OCI-LY3 (cell line): ENCODE measurements around the gene NDFIP2.

ENCODE experiments used
- H2AFZ ChIP-seq: fragments of 200-600, 300-600 bp; shearing (Covaris generic); 2 replicates; pipeline ENCODE4 v1.6.0; 2014; ENCODE audit warnings: antibody characterized with exemption, low read depth, low read length
- H3K27ac ChIP-seq: fragments of 200-600, 300-600 bp; sonication (generic); 2 replicates; pipeline ENCODE4 v1.5.1; 2014; ENCODE audit warnings: mild to moderate bottlenecking, low read length, moderate library complexity, mixed read lengths
- H3K27me3 ChIP-seq: fragments of 200-600, 300-600 bp; sonication (generic); 2 replicates; pipeline ENCODE4 v1.6.1; 2014; ENCODE audit warnings: low read depth, low read length, mixed read lengths
- H3K36me3 ChIP-seq: fragments of 200-600, 300-600 bp; sonication (generic); replicated peaks from 2 replicates; pipeline ENCODE3; 2014; ENCODE audit warnings: low read depth, low read length, mixed read lengths
- H3K4me1 ChIP-seq: fragments of 300-600, 200-600 bp; sonication (generic); 2 replicates; pipeline ENCODE4 v1.6.1; 2014; ENCODE audit warnings: low read length, mixed read lengths
- H3K4me2 ChIP-seq: fragments of 200-600, 300-600 bp; sonication (generic); 2 replicates; pipeline ENCODE4 v1.6.1; 2014; ENCODE audit warnings: low read length, mixed read lengths
- H3K4me3 ChIP-seq: fragments of 300-600, 200-600 bp; sonication (generic); 2 replicates; pipeline ENCODE4 v1.5.1; 2014; ENCODE audit warnings: antibody characterized with exemption, mild to moderate bottlenecking, low read length, moderate library complexity
- H3K79me2 ChIP-seq: fragments of 300-600, 200-600 bp; shearing (Covaris generic); 2 replicates; pipeline ENCODE4 v1.6.1; 2014; ENCODE audit warnings: mild to moderate bottlenecking, low read length, mixed read lengths
- H3K9ac ChIP-seq: fragments of 300-600, 200-600 bp; shearing (Covaris generic); 2 replicates; pipeline ENCODE4 v1.6.0; 2014; ENCODE audit warnings: mild to moderate bottlenecking, low read length, moderate library complexity
- H3K9me3 ChIP-seq: fragments of 200-600, 300-600 bp; shearing (Covaris generic); 2 replicates; pipeline ENCODE4 v1.6.1; 2014; ENCODE audit warnings: low read length, mixed read lengths; ENCODE audit not compliant: insufficient read depth
- H4K20me1 ChIP-seq: fragments of 200-600, 300-600 bp; sonication (generic); 2 replicates; pipeline ENCODE4 v1.6.1; 2016; ENCODE audit warnings: low read length, mixed read lengths; ENCODE audit not compliant: insufficient read depth
- CTCF ChIP-seq: fragments of 200-600, 300-600 bp; sonication (generic); IDR thresholded peaks from 2 replicates; pipeline ENCODE4 v1.5.1; 2014; ENCODE audit warnings: antibody characterized with exemption, low read length, low read depth
- EZH2phosphoT487 ChIP-seq: fragments of 200-600 bp; shearing (Covaris generic); IDR thresholded peaks from 2 replicates; pipeline ENCODE4 v1.6.1; 2018; ENCODE audit warnings: antibody characterized with exemption, mixed run types, low read depth

NDFIP2 gene

GRCh38 chr13:79529817-79530216 is 48.9 kb downstream of the NDFIP2 start:
- no peak overlapping the region for H3K4me2 ChIP-seq
- H3K4me3 ChIP-seq, result no peak overlapping the region
- H3K36me3 ChIP-seq, result no peaks in the 10 kb centered on the region
- no peak overlapping the region for H3K27ac ChIP-seq
- H3K9me3 ChIP-seq, result no peaks in the 10 kb centered on the region
- H3K79me2 ChIP-seq, result no peaks in the 10 kb centered on the region
- H3K9ac ChIP-seq, result no peak overlapping the region
- TF ChIP-seq EZH2phosphoT487, result no peak
- TF ChIP-seq CTCF, result no peak
- H3K4me1 ChIP-seq, result peaks cover 8% of the 10 kb centered on the region
- no peak overlapping the region for H2AFZ ChIP-seq
- no peaks in the 10 kb centered on the region for H4K20me1 ChIP-seq
- no peaks in the 10 kb centered on the region for H3K27me3 ChIP-seq

DNA sequence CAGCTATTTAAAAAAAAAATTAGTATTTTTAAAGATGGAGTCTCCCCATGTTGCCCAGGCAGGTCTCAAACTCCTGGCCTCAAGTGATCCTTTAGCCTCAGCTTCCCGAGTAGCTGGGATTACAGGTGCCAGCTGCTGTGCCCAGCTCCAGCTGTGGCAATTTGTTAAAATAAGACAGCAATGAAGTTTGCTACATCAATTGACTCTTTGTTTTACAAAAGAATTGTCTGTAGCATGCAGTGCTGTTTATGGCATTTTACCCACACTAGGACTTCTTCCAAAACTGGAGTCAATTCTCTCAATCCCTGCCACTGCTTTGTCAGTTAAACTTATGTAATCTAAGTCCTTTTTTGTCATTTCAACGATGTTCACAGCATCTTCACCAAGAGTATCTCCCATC is 49.3 kb downstream of the NDFIP2 start:
- Histone ChIP-seq H3K79me2 (no peaks in the 10 kb centered on the region), H3K27me3 (no peaks in the 10 kb centered on the region), H3K4me2 (no peak overlapping the region), H3K4me1 (peaks cover 3% of the 10 kb centered on the region), H3K9me3 (no peaks in the 10 kb centered on the region), H2AFZ (no peak overlapping the region), H3K4me3 (no peak overlapping the region), H3K36me3 (no peaks in the 10 kb centered on the region), H4K20me1 (no peaks in the 10 kb centered on the region), H3K27ac (no peak overlapping the region), H3K9ac (no peak overlapping the region)
- TF ChIP-seq EZH2phosphoT487 (no peak), CTCF (no peak)

DNA sequence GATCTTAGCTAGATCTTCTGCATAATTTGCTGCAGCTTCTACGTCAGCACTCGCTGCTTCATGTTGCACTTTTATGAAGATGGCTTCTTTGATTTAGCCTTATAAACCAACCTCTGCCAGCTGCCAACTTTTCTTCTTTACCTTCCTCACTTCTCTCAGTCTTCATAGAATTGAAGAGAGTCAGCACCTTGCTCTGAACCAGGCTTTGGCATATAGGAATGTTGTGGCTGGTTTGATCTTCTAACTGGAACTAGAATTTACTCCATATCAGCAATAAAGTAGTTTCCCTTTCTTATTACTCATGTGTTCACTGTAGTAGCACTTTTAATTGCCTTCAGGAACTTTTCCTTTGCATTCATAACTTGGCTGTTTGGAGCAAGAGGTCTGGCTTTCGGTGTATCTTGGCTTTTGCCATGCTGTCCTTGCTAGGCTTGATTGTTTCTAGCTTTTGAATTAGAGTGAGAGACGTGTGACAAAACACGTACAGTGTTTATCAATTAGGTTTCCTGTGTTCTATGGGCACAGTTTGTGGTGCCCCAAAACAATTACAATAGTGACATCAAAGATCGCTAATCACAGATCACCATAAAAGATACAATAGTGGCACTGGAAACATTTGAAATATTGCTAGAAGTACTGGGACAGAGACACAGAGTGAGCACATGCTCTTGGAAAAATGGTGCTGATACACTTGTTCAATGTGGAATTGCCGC is 50.7 kb downstream of the NDFIP2 start:
- no peak overlapping the region for H2AFZ ChIP-seq
- no peak overlapping the region for H3K27ac ChIP-seq
- no peaks in the 10 kb centered on the region for H3K36me3 ChIP-seq
- no peaks in the 10 kb centered on the region for H3K79me2 ChIP-seq
- H3K4me1 ChIP-seq, result peaks cover 4% of the 10 kb centered on the region; the same call in 1 of the 2 replicates
- H3K4me2 ChIP-seq, result no peak overlapping the region
- no peak overlapping the region for H3K4me3 ChIP-seq
- no peaks in the 10 kb centered on the region for H4K20me1 ChIP-seq
- no peaks in the 10 kb centered on the region for H3K27me3 ChIP-seq
- no peak for TF ChIP-seq EZH2phosphoT487
- TF ChIP-seq CTCF, result no peak
- H3K9me3 ChIP-seq, result no peaks in the 10 kb centered on the region
- H3K9ac ChIP-seq, result no peak overlapping the region

GRCh38 chr13:79532576-79532975 is 51.6 kb downstream of the NDFIP2 start:
- no peaks in the 10 kb centered on the region for H3K36me3 ChIP-seq
- TF ChIP-seq EZH2phosphoT487 (no peak), CTCF (no peak)
- no peaks in the 10 kb centered on the region for H3K27me3 ChIP-seq
- H3K9me3 ChIP-seq, result no peaks in the 10 kb centered on the region
- no peak overlapping the region for H3K27ac ChIP-seq
- H3K79me2 ChIP-seq, result no peaks in the 10 kb centered on the region
- no peaks in the 10 kb centered on the region for H4K20me1 ChIP-seq
- no peak overlapping the region for H3K4me3 ChIP-seq
- no peak overlapping the region for H3K4me2 ChIP-seq
- peaks cover 4% of the 10 kb centered on the region; the same call in 1 of the 2 replicates for H3K4me1 ChIP-seq
- H3K9ac ChIP-seq, result no peak overlapping the region
- H2AFZ ChIP-seq, result no peak overlapping the region
